Breast epithelium (tissue), 4 donors: ENCODE data around the gene CXCR5. TPM values are rescaled to one million over a fixed set of nuclear protein-coding genes. Genes with fewer than 3 reads are reported as not detected.

Source experiments
- DNase-seq, 2 donors: peaks; one replicate each; pipeline ENCODE4 v3.0.0-alpha.2; 2019; ENCODE audit warnings: low spot score in 2 of 2
- H3K27ac ChIP-seq, 2 donors: fragments of 200-600 bp; sonication (generic) in 1 of 2; one replicate each; pipeline ENCODE4 v1.5.1; 2016 to 2019; ENCODE audit warnings: mild to moderate bottlenecking in 1 of 2
- H3K27me3 ChIP-seq, 2 donors: fragments of 200-600 bp; sonication (generic) in 1 of 2; one replicate each; pipeline versions ENCODE4 v1.5.1 to v1.6.0; 2017 to 2019; ENCODE audit warnings: control low read depth in 1 of 2, mild to moderate bottlenecking in 1 of 2
- H3K36me3 ChIP-seq: fragments of 200-600 bp; one replicate; pipeline ENCODE4 v1.5.1; 2019
- H3K4me1 ChIP-seq, 2 donors: fragments of 200-600 bp; sonication (generic); one replicate each; pipeline ENCODE4 v1.5.1; 2016 to 2019; ENCODE audit warnings: control low read depth in 1 of 2
- H3K4me3 ChIP-seq, 3 donors: fragments of 200-600 bp; sonication (generic); 1 replicate in 2 of 3; 2 replicates in 1 of 3; pipeline ENCODE4 v1.5.1; 2016 to 2019; ENCODE audit warnings: mild to moderate bottlenecking in 3 of 3, moderate library complexity in 2 of 3
- H3K9me3 ChIP-seq, 2 donors: fragments of 200-600 bp; sonication (generic) in 1 of 2; one replicate each; pipeline ENCODE4 v1.5.1; 2016 to 2019; ENCODE audit warnings: control low read depth in 1 of 2
- POLR2A ChIP-seq: fragments of 450-650 bp; IDR thresholded peaks from one replicate; pipeline ENCODE4 v1.6.1; 2016; ENCODE audit warnings: antibody characterized with exemption, mild to moderate bottlenecking, moderate library complexity
- POLR2AphosphoS5 ChIP-seq, 3 donors: sonication (generic); formaldehyde crosslinking; IDR thresholded peaks; one replicate each; pipeline ENCODE4 v1.6.1; 2017; ENCODE audit warnings: antibody characterized with exemption in 3 of 3
- intact Hi-C: fragments of 100-400 bp; cut with DNase I; formaldehyde crosslinking; loops from one replicate; pipeline ENCODE4 v1.15.1; 2023; ENCODE audit warnings: low total_unique reads
- total RNA-seq, 3 donors: library from RNA; depleted of rRNA; stranded (reverse); fragments of >200 nt; gene quantifications; one replicate each; pipeline ENCODE4 v1.1.0, GENCODE V29; 2016
- TF ChIP-seq, protein P1 (sequence below), 3 donors: fragments of 450-650 bp; IDR thresholded peaks; one replicate each; pipeline ENCODE4 v1.5.1; 2016 to 2017; ENCODE audit warnings: antibody characterized with exemption in 3 of 3, mild to moderate bottlenecking in 3 of 3, moderate library complexity in 3 of 3

CXCR5 gene
- total RNA-seq, 3 donors from 2014 or later: not detected

DNA sequence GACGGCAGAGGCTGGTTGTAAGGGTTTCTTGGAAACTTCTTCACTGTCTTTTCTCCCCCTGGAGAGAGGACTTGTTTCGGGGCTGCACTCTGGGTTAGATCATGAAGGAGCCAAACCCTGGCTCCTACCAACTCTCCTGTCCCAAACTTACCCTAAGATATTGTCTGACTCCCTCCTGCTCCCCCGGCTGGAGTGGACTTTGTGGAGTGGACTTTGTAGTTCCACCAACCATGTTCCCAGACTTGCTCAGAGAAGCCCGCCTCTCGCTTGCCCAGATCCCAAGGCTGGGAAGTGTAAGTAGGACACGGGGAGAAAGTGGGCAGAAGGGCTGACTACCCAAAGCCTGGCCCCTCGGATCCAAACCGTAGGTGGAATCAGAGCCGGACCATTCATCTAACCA lies 1.2 kb downstream of the CXCR5 start:
- no peaks in the 10 kb centered on the region for H3K27me3 ChIP-seq
- H3K4me1 ChIP-seq: peaks cover 0 to under 1% of the 10 kb centered on the region in 2 donors
- H3K9me3 ChIP-seq: no peaks in the 10 kb centered on the region
- H3K27ac ChIP-seq: no peak overlapping the region
- intact Hi-C loops: no loop called here
- no peak overlapping the region for H3K4me3 ChIP-seq
- TF ChIP-seq, protein P1, sequence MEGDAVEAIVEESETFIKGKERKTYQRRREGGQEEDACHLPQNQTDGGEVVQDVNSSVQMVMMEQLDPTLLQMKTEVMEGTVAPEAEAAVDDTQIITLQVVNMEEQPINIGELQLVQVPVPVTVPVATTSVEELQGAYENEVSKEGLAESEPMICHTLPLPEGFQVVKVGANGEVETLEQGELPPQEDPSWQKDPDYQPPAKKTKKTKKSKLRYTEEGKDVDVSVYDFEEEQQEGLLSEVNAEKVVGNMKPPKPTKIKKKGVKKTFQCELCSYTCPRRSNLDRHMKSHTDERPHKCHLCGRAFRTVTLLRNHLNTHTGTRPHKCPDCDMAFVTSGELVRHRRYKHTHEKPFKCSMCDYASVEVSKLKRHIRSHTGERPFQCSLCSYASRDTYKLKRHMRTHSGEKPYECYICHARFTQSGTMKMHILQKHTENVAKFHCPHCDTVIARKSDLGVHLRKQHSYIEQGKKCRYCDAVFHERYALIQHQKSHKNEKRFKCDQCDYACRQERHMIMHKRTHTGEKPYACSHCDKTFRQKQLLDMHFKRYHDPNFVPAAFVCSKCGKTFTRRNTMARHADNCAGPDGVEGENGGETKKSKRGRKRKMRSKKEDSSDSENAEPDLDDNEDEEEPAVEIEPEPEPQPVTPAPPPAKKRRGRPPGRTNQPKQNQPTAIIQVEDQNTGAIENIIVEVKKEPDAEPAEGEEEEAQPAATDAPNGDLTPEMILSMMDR (IDR thresholded peaks at IDR 0.05): no peak
- TF ChIP-seq POLR2A (no peak), POLR2AphosphoS5 (IDR thresholded peaks at IDR 0.05) (no peak)
- DNase-seq: no peak
- no peaks in the 10 kb centered on the region for H3K36me3 ChIP-seq

DNA sequence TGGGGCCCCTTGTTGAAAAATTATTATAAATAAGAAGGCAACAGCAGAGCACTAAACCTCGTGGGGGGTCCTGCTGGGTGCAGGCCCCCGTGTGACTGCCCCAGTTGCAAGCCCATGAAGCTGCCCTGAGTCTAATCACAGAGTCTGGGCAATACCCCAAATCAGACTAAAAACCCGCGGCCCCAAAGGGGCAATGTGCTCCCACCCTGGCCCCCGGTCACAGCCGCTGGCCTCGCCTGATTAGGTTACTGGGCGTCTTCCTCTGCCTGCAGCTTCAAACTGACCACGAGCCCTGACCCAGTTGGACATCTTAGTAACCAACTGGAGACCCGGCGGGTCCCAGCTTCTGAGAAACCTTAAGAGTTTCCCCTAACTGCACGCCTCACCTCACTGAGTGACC lies 1.6 kb downstream of the CXCR5 start:
- H3K27me3 ChIP-seq: no peaks in the 10 kb centered on the region
- TF ChIP-seq POLR2AphosphoS5 (IDR thresholded peaks at IDR 0.05): no peak
- TF ChIP-seq, protein P1 (IDR thresholded peaks at IDR 0.05): no peak
- TF ChIP-seq POLR2A: no peak
- H3K36me3 ChIP-seq: no peaks in the 10 kb centered on the region
- H3K27ac ChIP-seq: no peak overlapping the region
- no peak overlapping the region for H3K4me3 ChIP-seq
- H3K4me1 ChIP-seq: peaks cover 0 to 4% of the 10 kb centered on the region in 2 donors
- intact Hi-C loops: no loop called here
- DNase-seq: no peak
- no peaks in the 10 kb centered on the region for H3K9me3 ChIP-seq

DNA sequence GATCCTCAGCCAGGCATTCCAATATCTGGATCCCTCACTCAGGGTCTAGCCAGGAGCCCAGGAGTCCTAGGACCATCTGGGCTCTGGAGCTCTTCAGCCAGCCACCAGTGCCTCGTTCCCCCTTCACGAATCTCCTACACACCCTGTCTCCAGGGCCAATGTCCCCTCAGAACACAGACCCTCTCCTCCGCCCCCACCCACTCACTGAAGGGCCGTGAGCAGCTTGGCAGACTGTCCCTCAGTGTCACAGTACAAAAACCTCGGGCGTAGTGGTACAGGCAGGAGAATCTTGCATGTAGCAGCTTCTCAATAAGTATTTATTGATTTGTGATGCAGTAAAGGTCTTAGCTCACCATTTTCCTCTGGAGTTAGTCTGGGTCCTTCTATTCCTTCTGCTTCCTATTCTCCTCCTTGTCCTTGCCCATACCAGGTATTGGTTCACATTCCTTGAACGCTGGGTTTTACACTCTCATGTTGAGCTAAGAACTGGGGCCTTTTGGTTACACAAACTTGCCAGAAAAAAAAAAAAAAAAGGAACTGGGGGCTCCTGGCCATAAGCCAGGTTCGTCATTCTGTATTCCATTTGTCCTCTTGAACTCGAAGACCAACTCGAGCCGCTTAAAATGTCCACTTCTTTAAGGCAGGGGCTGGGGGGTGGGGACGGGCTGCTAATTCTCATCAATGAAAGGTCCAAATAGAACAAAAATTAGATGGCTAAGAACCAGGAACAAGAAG lies 2.3 kb downstream of the CXCR5 start:
- Histone ChIP-seq H3K27me3 (no peaks in the 10 kb centered on the region), H3K4me3 (no peak overlapping the region), H3K9me3 (no peaks in the 10 kb centered on the region), H3K4me1 (peaks cover 0 to 4% of the 10 kb centered on the region in 2 donors), H3K27ac (no peak overlapping the region), H3K36me3 (no peaks in the 10 kb centered on the region)
- no peak for DNase-seq
- TF ChIP-seq POLR2A: no peak
- TF ChIP-seq, protein P1 (IDR thresholded peaks at IDR 0.05): no peak
- TF ChIP-seq POLR2AphosphoS5 (IDR thresholded peaks at IDR 0.05): no peak
- intact Hi-C loops: no loop called here

DNA sequence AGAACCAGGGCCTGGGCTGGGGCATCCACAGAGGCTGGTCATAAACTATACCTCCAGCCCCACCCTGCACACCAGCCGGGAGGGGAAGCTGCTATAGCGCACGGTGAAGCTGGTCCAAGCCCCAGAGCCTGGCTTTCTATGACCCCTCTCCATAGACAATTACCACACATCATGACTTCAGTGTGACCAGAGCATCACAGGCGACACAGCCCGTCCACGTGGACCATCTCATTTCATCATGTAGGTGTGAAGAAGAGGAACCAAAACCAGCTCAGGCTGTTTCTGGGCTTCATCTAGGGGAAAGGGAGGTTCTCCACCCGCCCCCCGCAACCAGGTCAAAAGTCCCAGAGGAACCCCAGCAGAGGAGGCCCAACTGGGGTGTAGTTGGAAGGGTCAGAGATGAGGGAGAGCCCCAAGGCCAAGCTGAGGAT lies 3.0 kb downstream of the CXCR5 start:
- intact Hi-C loops: no loop called here
- H3K36me3 ChIP-seq: no peaks in the 10 kb centered on the region
- peaks cover 0 to 4% of the 10 kb centered on the region in 2 donors for H3K4me1 ChIP-seq
- H3K27ac ChIP-seq: no peak overlapping the region
- peak overlapping the region in 1 of 3 donors; percentile 3 for H3K4me3 ChIP-seq
- DNase-seq: no peak
- no peaks in the 10 kb centered on the region for H3K27me3 ChIP-seq
- H3K9me3 ChIP-seq: no peaks in the 10 kb centered on the region
- no peak for TF ChIP-seq POLR2A

DNA sequence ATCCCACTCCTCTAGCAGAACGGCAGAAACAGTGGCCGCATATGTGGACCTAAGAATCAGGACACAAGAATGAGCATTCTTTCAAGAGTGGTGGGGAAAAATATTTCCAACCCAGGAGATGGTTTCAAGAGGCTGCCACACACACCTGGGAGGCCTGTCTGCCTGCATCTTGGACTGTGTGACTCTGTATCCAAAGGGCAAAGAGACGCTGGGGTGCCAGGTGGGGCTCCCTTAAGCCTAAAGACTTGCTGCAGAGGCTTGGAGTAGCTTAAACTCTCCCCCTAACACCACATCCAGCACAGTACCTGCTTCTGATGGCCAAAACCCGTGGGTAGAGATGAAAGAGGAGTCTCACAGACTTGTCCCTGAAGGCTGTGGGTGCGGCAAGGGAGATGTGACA lies 3.5 kb downstream of the CXCR5 start:
- H3K4me3 ChIP-seq: peak overlapping the region in 1 of 3 donors; percentile 3
- H3K4me1 ChIP-seq: peaks cover 0 to 4% of the 10 kb centered on the region in 2 donors
- TF ChIP-seq POLR2AphosphoS5 (IDR thresholded peaks at IDR 0.05): no peak
- TF ChIP-seq, protein P1 (IDR thresholded peaks at IDR 0.05): no peak
- no peak for TF ChIP-seq POLR2A
- no peaks in the 10 kb centered on the region for H3K36me3 ChIP-seq
- no peaks in the 10 kb centered on the region for H3K27me3 ChIP-seq
- DNase-seq: no peak
- intact Hi-C loops: no loop called here
- no peak overlapping the region for H3K27ac ChIP-seq
- H3K9me3 ChIP-seq: no peaks in the 10 kb centered on the region
